Activated CD8-positive, alpha-beta memory T cell treated with anti-CD3 and anti-CD28 coated beads for 36 hours (primary cell): Measurements from ENCODE around the gene DTYMK. TPM values are rescaled to one million over a fixed set of nuclear protein-coding genes. Genes with fewer than 3 reads are reported as not detected.
"Not testable (repeated sequence)": the region's sequence is repeated elsewhere in the genome, so short reads cannot be mapped to it uniquely, and the experiment has no call there.

Experiments
- CTCF ChIA-PET: fragments of 350-600 bp; sonication (Branson Sonifier 250); formaldehyde crosslinking; loops from one replicate; lab custom pipeline; 2021; ENCODE audit warnings: antibody characterized with exemption; lab: Charles Lee
- POLR2A ChIA-PET: fragments of 350-600 bp; sonication (Branson Sonifier 250); formaldehyde crosslinking; loops from one replicate; lab custom pipeline; 2021; ENCODE audit warnings: antibody characterized with exemption; lab: Charles Lee
- total RNA-seq, 2 experiments: library from RNA; stranded (reverse); gene quantifications; one replicate each; pipeline ENCODE4 v1.2.3, GENCODE V29; 2021

Gene DTYMK
- 100 to 1,000 TPM; 129 to 130 TPM for total RNA-seq

- POLR2A ChIA-PET, result interaction anchor here (0.5 to 4.0 kb wide), 8 partner anchors 10 to 194 kb away, joined by 3 to 45 read pairs (median 5); partner anchors contain the start of genes ATG4B, ING5 and THAP4
- CTCF ChIA-PET, result interaction anchor here (0.7 to 4.0 kb wide), 4 partner anchors 14 to 192 kb away, joined by 3 to 32 read pairs (median 5); partner anchors contain the start of genes D2HGDH and ING5
Measured at GRCh38 chr2:241686650-241687425, at the start of gene DTYMK. TSS of gene DTYMK (minus strand) at chr2:241686815. CDS start at chr2:241686783, 32 bp downstream.

- CTCF ChIA-PET, result interaction anchor here (1.1 to 1.3 kb wide), 2 partner anchors 34 to 142 kb away, joined by 3 to 4 read pairs; partner anchors contain the start of gene ING5
Measured at GRCh38 chr2:241736111-241736510, 49.5 kb upstream of the DTYMK start.

GRCh38 chr2:241734467-241735208 is 48.0 kb upstream of the DTYMK start, which contains the start of gene D2HGDH:
TSS of gene D2HGDH (plus strand) at chr2:241734630. CDS start at chr2:241735225, 595 bp downstream.
- CTCF ChIA-PET, result interaction anchor here (1.0 to 2.3 kb wide), 6 partner anchors 11 to 144 kb away, joined by 3 to 11 read pairs (median 4); partner anchors contain the start of gene DTYMK
- POLR2A ChIA-PET, result interaction anchor here (1.2 to 1.8 kb wide), 3 partner anchors 28 to 134 kb away, joined by 5 to 14 read pairs (median 6); partner anchors contain the start of genes ING5 and RTP5

More at GRCh38 chr2:241736111-241736510, 49.5 kb upstream of the DTYMK start:
- POLR2A ChIA-PET, result no interaction called here

GRCh38 chr2:241734208-241734466 is 47.5 kb upstream of the DTYMK start:
- POLR2A ChIA-PET, result interaction anchor here (1.2 to 1.8 kb wide), 3 partner anchors 29 to 135 kb away, joined by 5 to 14 read pairs (median 6); partner anchors contain the start of genes ING5 and RTP5
- CTCF ChIA-PET, result interaction anchor here (0.6 to 2.3 kb wide), 6 partner anchors 10 to 145 kb away, joined by 3 to 11 read pairs (median 4); partner anchors contain the start of gene DTYMK

GRCh38 chr2:241733391-241734207 is 47.0 kb upstream of the DTYMK start:
- ChIA-PET CTCF (interaction anchor here (0.6 to 2.3 kb wide), 8 partner anchors 10 to 145 kb away, joined by 3 to 11 read pairs (median 4); partner anchors contain the start of gene DTYMK), POLR2A (interaction anchor here (0.6 to 1.8 kb wide), 4 partner anchors 30 to 427 kb away, joined by 4 to 14 read pairs (median 6); partner anchors contain the start of genes ING5 and RTP5)

GRCh38 chr2:241732513-241733186 is 46.0 kb upstream of the DTYMK start:
- POLR2A ChIA-PET, result not testable (repeated sequence)
- CTCF ChIA-PET, result interaction anchor here (0.8 to 2.3 kb wide), 3 partner anchors 145 to 146 kb away, joined by 4 to 11 read pairs (median 4); no protein-coding TSS in a partner anchor

- ChIA-PET POLR2A (no interaction called here), CTCF (interaction anchor here (1.1 kb wide), 1 partner anchor 9 kb away, joined by 3 read pairs; no protein-coding TSS in a partner anchor)
Measured at GRCh38 chr2:241730671-241731293, 44.2 kb upstream of the DTYMK start.

- POLR2A ChIA-PET, result no interaction called here
Measured at GRCh38 chr2:241729868-241730267, 43.3 kb upstream of the DTYMK start.

GRCh38 chr2:241728627-241729026 is 42.0 kb upstream of the DTYMK start:
- POLR2A ChIA-PET, result no interaction called here
- CTCF ChIA-PET, result no interaction called here

More at GRCh38 chr2:241729868-241730267, 43.3 kb upstream of the DTYMK start:
- CTCF ChIA-PET, result interaction anchor here (0.6 kb wide), 1 partner anchor 18 kb away, joined by 3 read pairs; no protein-coding TSS in a partner anchor

GRCh38 chr2:241728000-241728399 is 41.4 kb upstream of the DTYMK start:
- CTCF ChIA-PET, result no interaction called here
- POLR2A ChIA-PET, result no interaction called here

GRCh38 chr2:241726459-241726858 is 39.8 kb upstream of the DTYMK start:
- ChIA-PET CTCF (interaction anchor here (0.9 to 1.2 kb wide), 3 partner anchors 10 to 152 kb away, joined by 3 read pairs; no protein-coding TSS in a partner anchor), POLR2A (no interaction called here)

GRCh38 chr2:241724975-241725870 is 38.6 kb upstream of the DTYMK start:
- CTCF ChIA-PET, result interaction anchor here (0.9 to 1.5 kb wide), 4 partner anchors 9 to 153 kb away, joined by 3 to 4 read pairs (median 3); no protein-coding TSS in a partner anchor
- POLR2A ChIA-PET, result no interaction called here

- ChIA-PET CTCF (interaction anchor here (0.9 to 1.5 kb wide), 4 partner anchors 10 to 155 kb away, joined by 3 to 5 read pairs (median 4); partner anchors contain the start of gene D2HGDH), POLR2A (no interaction called here)
Measured at GRCh38 chr2:241724259-241724974, 37.8 kb upstream of the DTYMK start.

- ChIA-PET CTCF (interaction anchor here (1.0 to 1.1 kb wide), 2 partner anchors 11 to 156 kb away, joined by 4 to 5 read pairs; partner anchors contain the start of gene D2HGDH), POLR2A (interaction anchor here (0.6 kb wide), 1 partner anchor 16 kb away, joined by 3 read pairs; no protein-coding TSS in a partner anchor)
Measured at GRCh38 chr2:241722896-241723454, 36.4 kb upstream of the DTYMK start.

GRCh38 chr2:241721852-241722251 is 35.2 kb upstream of the DTYMK start:
- CTCF ChIA-PET, result interaction anchor here (0.7 to 1.1 kb wide), 2 partner anchors 14 to 426 kb away, joined by 3 to 4 read pairs; no protein-coding TSS in a partner anchor
- POLR2A ChIA-PET, result no interaction called here
